Mesenchymal stem cell (in vitro differentiated cells and primary cell): ENCODE measurements around the gene PPP1R7. TPM values are rescaled to one million over a fixed set of nuclear protein-coding genes. Genes with fewer than 3 reads are reported as not detected.

Source experiments
- small RNA-seq: library from polyadenylated mRNA; stranded (forward); fragments of <200 nt; extraction: miRNeasy Mini kit (QIAGEN cat#:217004); gene quantifications from one replicate; pipeline ENCODE3, GENCODE V24; 2013; ENCODE audit warnings: low read depth

Gene PPP1R7

Small RNAs within 50 kb of the gene (small RNA-seq; reads per million reads assigned to genes)
- gene AC005237.2: not detected
